ENCODE results near the gene RMI1. TPM values are rescaled to one million over a fixed set of nuclear protein-coding genes. Genes with fewer than 3 reads are reported as not detected.

RMI1 gene
- polyA plus RNA-seq, 1 donor (not counting 4 experiments of a cell fraction or from before 2014, with no cell fraction given): 3.6 TPM

DNA sequence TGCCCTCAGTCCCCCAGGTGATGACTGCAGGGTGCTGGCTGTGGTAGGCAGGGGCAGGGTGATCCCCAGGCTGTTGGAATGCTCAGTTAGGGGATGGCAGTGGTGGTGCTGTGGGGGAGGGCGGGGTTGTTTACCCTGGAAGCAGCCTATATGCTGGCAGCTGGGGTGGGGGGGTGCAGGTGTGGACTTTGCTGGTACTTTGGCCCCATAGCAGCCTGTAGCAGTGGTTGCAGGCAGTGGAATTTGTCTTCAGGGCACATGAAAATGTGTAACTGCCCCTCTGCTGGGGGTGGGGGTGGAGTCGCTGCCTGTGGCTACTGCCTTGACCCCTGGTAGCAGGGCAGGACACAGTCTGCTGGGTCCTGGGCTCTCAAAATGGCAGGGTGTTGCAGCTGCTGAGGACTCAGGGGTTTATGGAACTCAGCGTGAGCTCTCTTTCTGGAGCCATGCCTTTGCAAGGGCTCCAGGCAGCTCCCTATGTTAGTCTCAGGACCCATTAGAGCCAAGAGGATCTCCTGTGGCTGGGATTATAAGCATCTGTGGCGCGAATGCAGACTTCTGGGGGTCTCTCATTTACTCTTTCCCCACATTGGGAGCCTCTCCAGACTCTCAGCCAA is 65.0 kb downstream of the RMI1 start:
- no peaks in the 10 kb centered on the region for H3K9me3 ChIP-seq (ENCODE audit: control insufficient read depth, low read depth, low read length)
- H3K4me1 ChIP-seq (ENCODE audit: control insufficient read depth, extremely low read depth, insufficient read depth, low read length): no peaks in the 10 kb centered on the region
- no peaks in the 10 kb centered on the region for H3K9me1 ChIP-seq (ENCODE audit: control insufficient read depth, extremely low read depth, insufficient read depth, low read length)
- no peaks in the 10 kb centered on the region for H3K79me2 ChIP-seq (ENCODE audit: control insufficient read depth, insufficient read depth, low read length)
- no peak overlapping the region for H3K9ac ChIP-seq (ENCODE audit: control insufficient read depth, extremely low read depth, insufficient read depth, low read length)
- no peak overlapping the region for H3K4me2 ChIP-seq (ENCODE audit: control insufficient read depth, extremely low read depth, insufficient read depth, low read depth, low read length)
- no peak overlapping the region for H3K4me3 ChIP-seq (ENCODE audit: control insufficient read depth in 2 of 3, extremely low read depth in 1 of 3, insufficient read depth in 2 of 3, low read depth in 1 of 3, low read length in 3 of 3)
- no peak for TF ChIP-seq CTCF (optimal IDR thresholded peaks at IDR 0.05 in 1 of 3, IDR thresholded peaks at IDR 0.05 in 1 of 3, conservative IDR thresholded peaks at IDR 0.05 in 1 of 3; ENCODE audit: extremely low read depth in 1 of 3, insufficient read depth in 2 of 3, low read length in 3 of 3)
- no peak for TF ChIP-seq EZH2 (IDR thresholded peaks at IDR 0.05; ENCODE audit: low read length)
- H4K20me1 ChIP-seq (ENCODE audit: control insufficient read depth, extremely low read depth, insufficient read depth, low read length): no peaks in the 10 kb centered on the region
- DNase-seq (ENCODE audit: low read depth, low spot score): no peak
- dilution Hi-C loops (cut with MboI; ENCODE audit: extremely low pct_ligation_motif_present, low sequenced_read_pairs): no loop called here
- no peaks in the 10 kb centered on the region for H3K27me3 ChIP-seq (ENCODE audit: control insufficient read depth, extremely low read depth, insufficient read depth, low read length)
- H3K27ac ChIP-seq (ENCODE audit: control insufficient read depth, insufficient read depth, low read length): no peak overlapping the region
- no peaks in the 10 kb centered on the region for H3K36me3 ChIP-seq (ENCODE audit: control insufficient read depth in 2 of 2, extremely low read depth in 1 of 2, insufficient read depth in 2 of 2, low read length in 2 of 2)
- H2AFZ ChIP-seq (ENCODE audit: control insufficient read depth, low read length): no peak overlapping the region
- FAIRE-seq: no peak

Small RNA genes lying within 50 kb of the gene (small RNA-seq; reads per million reads assigned to genes)
- gene RF00019 (ENCODE audit: insufficient read length in 3 of 3, low read depth in 3 of 3, low replicate concordance in 1 of 3): 0 reads per million in 3 experiments

Other genes starting within 250 kb of the RMI1 start
- 0.08 to 0.62 TPM (median 0.18 TPM) in 3 replicates for gene GKAP1, start 163.0 kb upstream of the RMI1 start, polyA plus RNA-seq
- gene KIF27, start 59.4 kb upstream of the RMI1 start, polyA plus RNA-seq: 1.0 to 2.2 TPM (median 1.6 TPM) in 3 replicates
- gene HNRNPK, start 590 bp upstream of the RMI1 start, polyA plus RNA-seq: 410 to 661 TPM (median 484 TPM) in 3 replicates

Data from keratinocyte (primary cell).